ENCODE results near the gene NCAPD3.

DNA sequence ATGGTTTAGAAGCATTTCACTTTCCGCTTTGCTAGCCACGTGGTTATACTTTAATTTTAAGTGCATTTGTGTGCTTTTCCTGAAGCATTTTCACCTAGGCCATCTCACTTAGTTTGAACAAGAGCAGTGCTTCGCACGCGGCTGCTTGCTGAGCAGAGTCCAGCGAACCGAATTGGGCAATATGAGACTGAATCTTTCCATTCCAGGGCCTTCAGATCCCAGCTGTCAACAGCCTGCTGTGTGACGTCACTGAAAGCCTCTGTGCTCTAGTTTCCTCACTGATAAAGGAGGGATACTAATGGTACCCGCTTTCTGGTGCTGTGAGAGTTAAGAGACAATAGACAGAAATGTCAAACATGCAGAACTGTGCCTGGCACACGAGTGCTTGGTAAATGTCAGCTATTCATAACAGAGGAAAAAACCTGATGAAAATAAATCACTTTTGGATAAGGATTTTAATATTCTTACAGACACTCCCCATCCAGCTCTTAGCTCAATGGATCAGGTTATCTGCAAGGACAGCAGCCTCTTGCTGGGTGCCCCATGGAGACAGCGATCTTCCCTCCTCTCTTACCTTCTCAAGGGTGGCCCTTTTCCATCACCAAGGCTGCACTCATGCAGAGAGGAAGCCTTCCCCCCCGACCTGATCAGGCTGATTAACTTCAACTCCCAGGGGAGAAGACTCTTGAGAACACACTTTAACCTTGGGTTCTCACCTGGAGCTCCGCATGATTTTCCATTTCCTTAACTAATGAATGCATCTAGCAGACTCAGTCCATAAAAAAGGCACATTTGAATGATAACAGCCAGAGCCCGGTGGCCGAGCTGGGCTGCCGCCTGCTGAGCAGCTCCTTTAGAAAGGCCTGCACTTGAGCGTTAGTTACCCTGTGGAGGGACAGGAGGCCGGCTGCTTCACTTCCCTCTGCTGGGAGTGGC lies 48.9 kb upstream of the NCAPD3 start:
- no peak for TF ChIP-seq EZH2 (IDR thresholded peaks at IDR 0.05; ENCODE audit: insufficient read depth, poor library complexity, severe bottlenecking)
- TF ChIP-seq EZH2phosphoT487 (IDR thresholded peaks at IDR 0.05; ENCODE audit: insufficient read depth, low read depth), result no peak

All from GM23248 (cell line).